Small intestine (tissue), 7 donors: ENCODE data around the gene PDE4D. TPM values are rescaled to one million over a fixed set of nuclear protein-coding genes. Genes with fewer than 3 reads are reported as not detected.
"Not testable (repeated sequence)": the region's sequence is repeated elsewhere in the genome, so short reads cannot be mapped to it uniquely, and the experiment has no call there.

ENCODE experiments used
- DNase-seq, 2 donors: peaks; one replicate each; pipeline versions ENCODE4 v3.0.0 to v3.0.0-alpha.2; 2013
- FAIRE-seq: peaks from 2 replicates; lab custom pipeline; 2012; peaks lifted over from hg19 to GRCh38; lab: Jason Lieb, UNC
- H3K27ac ChIP-seq, 3 donors: one replicate each; pipeline ENCODE4 v1.5.1; 2013; ENCODE audit warnings: low read length in 2 of 3, mild to moderate bottlenecking in 2 of 3, control low read depth in 1 of 3, inconsistent platforms in 1 of 3, low read depth in 1 of 3, moderate library complexity in 1 of 3
- H3K27me3 ChIP-seq, 3 donors: one replicate each; pipeline ENCODE4 v1.6.1; 2013; ENCODE audit warnings: low read length in 3 of 3, inconsistent platforms in 1 of 3; ENCODE audit not compliant: control insufficient read depth in 3 of 3, insufficient read depth in 3 of 3
- H3K36me3 ChIP-seq, 3 donors: one replicate each; pipeline ENCODE4 v1.6.1; 2013; ENCODE audit warnings: low read length in 3 of 3, inconsistent platforms in 1 of 3, low read depth in 1 of 3, mild to moderate bottlenecking in 1 of 3, moderate library complexity in 1 of 3; ENCODE audit not compliant: control insufficient read depth in 3 of 3, insufficient read depth in 2 of 3
- H3K4me1 ChIP-seq, 3 donors: one replicate each; pipeline ENCODE4 v1.6.1; 2013; ENCODE audit warnings: low read length in 2 of 3, inconsistent platforms in 1 of 3, low read depth in 1 of 3, mild to moderate bottlenecking in 1 of 3, moderate library complexity in 1 of 3; ENCODE audit not compliant: control insufficient read depth in 3 of 3, insufficient read depth in 2 of 3
- H3K4me3 ChIP-seq, 3 donors: one replicate each; pipeline ENCODE4 v1.5.1; 2013; ENCODE audit warnings: low read length in 3 of 3, control low read depth in 1 of 3, inconsistent platforms in 1 of 3, low read depth in 1 of 3, mild to moderate bottlenecking in 1 of 3, moderate library complexity in 1 of 3
- H3K9me3 ChIP-seq, 2 donors: one replicate each; pipeline ENCODE4 v1.6.1; 2013; ENCODE audit warnings: low read depth in 1 of 2, low read length in 1 of 2; ENCODE audit not compliant: control insufficient read depth in 2 of 2, insufficient read depth in 1 of 2
- WGBS, 3 donors: extraction: QIAGEN DNeasy Blood & Tissue Kit; methylation state at CpG; one replicate each; pipeline ENCODE4 v1.1.7; 2013; 5-methylcytosine and 5-hydroxymethylcytosine counted together
- polyA plus RNA-seq, 4 donors: library from polyadenylated mRNA; stranded (reverse) in 3 of 4; unstranded in 1 of 4; fragments of 200-250 nt in 3 of 4; fragments of 120-200 nt in 1 of 4; gene quantifications; one replicate each; pipeline versions ENCODE4 v1.2.1 to v1.2.3, GENCODE V29; 2013
- donor health status: healthy with polysubstance abuse.
- donor health status: control.
- donor health status: control.
- donor health status: Bipolar disorder and iron deficiency.
- donor health status: healthy.

The PDE4D gene
- polyA plus RNA-seq, 4 donors: 2.9 to 16.2 (median 5.3) TPM

GRCh38 chr5:59474324-59474723 lies 419.2 kb downstream of the PDE4D start:
- Histone ChIP-seq H3K27me3 (no peaks in the 10 kb centered on the region), H3K27ac (no peak overlapping the region), H3K4me3 (no peak overlapping the region), H3K36me3 (no peaks in the 10 kb centered on the region), H3K4me1 (no peaks in the 10 kb centered on the region), H3K9me3 (no peaks in the 10 kb centered on the region)
- FAIRE-seq: no peak
- 71 to 82% (median 79%) methylated on average over 1 of the region's 1 CpG for WGBS, 3 donors
- DNase-seq: no peak

GRCh38 chr5:59473611-59474010 lies 419.9 kb downstream of the PDE4D start:
- Histone ChIP-seq H3K27ac (no peak overlapping the region), H3K9me3 (no peaks in the 10 kb centered on the region), H3K4me1 (no peaks in the 10 kb centered on the region), H3K4me3 (no peak overlapping the region), H3K27me3 (no peaks in the 10 kb centered on the region), H3K36me3 (no peaks in the 10 kb centered on the region)
- no peak for FAIRE-seq
- no peak for DNase-seq

DNA sequence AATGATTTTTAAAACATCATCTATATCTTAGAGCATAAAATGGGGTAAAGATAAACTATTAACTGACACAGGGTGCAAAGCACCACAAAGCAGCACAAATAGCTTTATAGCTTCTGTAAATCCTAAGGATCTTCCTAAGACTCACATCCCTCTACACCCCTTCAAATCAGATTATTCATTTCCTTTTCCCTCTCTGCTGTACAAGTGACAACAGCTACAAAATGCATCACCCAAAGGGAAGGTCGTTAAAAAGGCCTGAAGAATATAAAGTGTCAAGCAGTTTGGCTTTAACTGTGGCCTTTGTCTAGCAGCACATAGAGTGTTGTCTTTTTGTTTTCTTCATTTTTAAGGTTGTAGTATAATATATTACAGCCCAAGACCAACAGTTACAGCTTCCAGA lies 422.1 kb downstream of the PDE4D start:
- no peak for FAIRE-seq
- H3K27ac ChIP-seq: no peak overlapping the region
- H3K4me1 ChIP-seq: peaks cover 0 to 6% (median 0%) of the 10 kb centered on the region in 3 donors
- H3K36me3 ChIP-seq: no peaks in the 10 kb centered on the region
- no peak for DNase-seq
- no peaks in the 10 kb centered on the region for H3K9me3 ChIP-seq
- WGBS, 3 donors: 36 to 42% (median 40%) methylated on average over 1 of the region's 1 CpG
- H3K4me3 ChIP-seq: no peak overlapping the region
- H3K27me3 ChIP-seq: no peaks in the 10 kb centered on the region

- DNase-seq (no peak), FAIRE-seq (no peak)
- Histone ChIP-seq H3K27ac (no peak overlapping the region), H3K9me3 (no peaks in the 10 kb centered on the region), H3K4me3 (no peak overlapping the region), H3K36me3 (no peaks in the 10 kb centered on the region), H3K27me3 (no peaks in the 10 kb centered on the region), H3K4me1 (peaks cover 0 to 6% (median 0%) of the 10 kb centered on the region in 3 donors)
- 91 to 97% (median 95%) methylated on average over 2 of the region's 2 CpGs for WGBS, 3 donors
Observed at GRCh38 chr5:59467969-59468368, 425.6 kb downstream of the PDE4D start.

DNA sequence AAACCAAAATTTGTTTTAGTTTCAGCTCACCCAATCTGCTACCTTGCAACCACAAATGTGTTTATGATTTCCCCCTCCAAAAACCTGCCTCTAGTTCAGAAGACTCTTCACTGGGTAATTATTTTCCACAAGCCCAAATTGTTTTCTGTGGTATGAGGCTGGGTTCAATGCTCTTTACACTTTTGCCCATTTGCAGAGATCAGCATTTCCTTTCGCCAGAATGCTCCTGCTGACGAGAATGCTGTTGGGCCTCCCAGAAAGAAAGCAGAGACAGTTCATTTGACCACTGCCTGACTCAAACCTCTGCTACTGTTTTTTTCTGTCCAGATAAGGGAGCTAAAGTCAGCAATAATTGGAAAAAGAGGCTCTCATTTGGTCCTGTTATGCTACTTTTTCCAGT lies 427.3 kb downstream of the PDE4D start:
- no peaks in the 10 kb centered on the region for H3K27me3 ChIP-seq
- no peak overlapping the region for H3K4me3 ChIP-seq
- H3K36me3 ChIP-seq: no peaks in the 10 kb centered on the region
- peak overlapping the region in 1 of 3 donors; percentile 21 for H3K27ac ChIP-seq
- WGBS, 3 donors: 49 to 84% (median 67%) methylated on average over 2 of the region's 2 CpGs
- peaks cover 0 to 6% (median 0%) of the 10 kb centered on the region in 3 donors for H3K4me1 ChIP-seq
- DNase-seq (peak in 1 of 2 donors; percentile 35), FAIRE-seq (no peak)
- no peaks in the 10 kb centered on the region for H3K9me3 ChIP-seq

- H3K9me3 ChIP-seq: no peaks in the 10 kb centered on the region
- no peaks in the 10 kb centered on the region for H3K36me3 ChIP-seq
- no peak overlapping the region for H3K27ac ChIP-seq
- H3K4me3 ChIP-seq: no peak overlapping the region
- no peak for FAIRE-seq
- H3K4me1 ChIP-seq: peaks cover 0 to 12% (median 0%) of the 10 kb centered on the region in 3 donors
- DNase-seq: no peak
- H3K27me3 ChIP-seq: no peaks in the 10 kb centered on the region
- WGBS, 3 donors: 95 to 97% (median 95%) methylated on average over 3 of the region's 3 CpGs
Observed at GRCh38 chr5:59464969-59465368, 428.6 kb downstream of the PDE4D start.

DNA sequence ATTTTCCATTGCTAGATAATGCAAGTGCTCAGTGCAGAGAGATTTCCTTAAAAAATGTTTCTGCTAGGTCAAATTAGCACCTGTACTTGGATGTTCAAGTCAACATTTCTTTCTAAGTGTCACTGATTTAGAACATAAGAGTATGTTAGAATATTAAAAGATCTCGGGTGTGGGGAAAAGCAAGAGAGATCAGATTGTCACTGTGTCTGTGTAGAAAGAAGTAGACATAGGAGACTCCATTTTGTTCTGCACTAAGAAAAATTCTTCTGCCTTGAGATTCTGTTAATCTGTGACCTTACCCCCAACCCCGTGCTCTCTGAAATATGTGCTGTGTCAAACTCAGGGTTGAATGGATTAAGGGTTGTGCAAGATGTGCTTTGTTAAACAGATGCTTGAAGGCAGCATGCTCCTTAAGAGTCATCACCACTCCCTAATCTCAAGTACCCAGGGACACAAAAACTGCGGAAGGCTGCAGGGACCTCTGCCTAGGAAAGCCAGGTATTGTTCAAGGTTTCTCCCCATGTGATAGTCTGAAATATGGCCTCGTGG lies 429.8 kb downstream of the PDE4D start:
- not testable (repeated sequence) for H3K27me3 ChIP-seq, FAIRE-seq, H3K9me3 ChIP-seq, H3K4me3 ChIP-seq, H3K36me3 ChIP-seq, H3K27ac ChIP-seq, DNase-seq
- peaks cover 0 to 20% (median 0%) of the 10 kb centered on the region in 3 donors for H3K4me1 ChIP-seq
- WGBS, 3 donors: 83 to 88% (median 86%) methylated on average over 3 to 4 of the region's 4 CpGs

DNA sequence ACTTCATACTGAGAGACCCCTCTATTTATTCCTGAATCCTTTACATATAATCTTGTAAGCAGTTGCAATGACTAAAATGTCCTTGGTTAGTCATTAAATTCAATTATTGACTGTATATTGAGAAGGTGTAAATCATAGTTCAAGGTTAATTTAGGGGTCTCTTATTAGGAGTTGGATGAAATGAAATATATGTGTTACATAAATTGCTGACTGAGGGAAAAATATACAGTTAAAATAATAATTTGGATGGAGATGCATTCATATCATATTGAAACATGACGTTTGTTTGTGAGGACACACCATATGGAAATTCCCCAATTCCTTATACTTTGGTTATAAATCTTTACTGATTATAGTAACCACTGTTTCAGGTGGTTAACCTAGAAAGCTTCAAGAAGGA lies 430.6 kb downstream of the PDE4D start:
- H3K27ac ChIP-seq: no peak overlapping the region
- peaks cover 0 to 24% (median 0%) of the 10 kb centered on the region in 3 donors for H3K4me1 ChIP-seq
- no peaks in the 10 kb centered on the region for H3K9me3 ChIP-seq
- WGBS, 3 donors: 39 to 88% (median 77%) methylated on average over 1 of the region's 1 CpG
- H3K4me3 ChIP-seq: no peak overlapping the region
- H3K36me3 ChIP-seq: no peaks in the 10 kb centered on the region
- no peak for DNase-seq
- no peaks in the 10 kb centered on the region for H3K27me3 ChIP-seq
- peak; percentile 30 for FAIRE-seq
